Breast epithelium (tissue), 3 donors: ENCODE results near the gene LIF.

Source experiments
- POLR2AphosphoS5 ChIP-seq, 3 donors: sonication (generic); formaldehyde crosslinking; IDR thresholded peaks; one replicate each; pipeline ENCODE4 v1.6.1; 2017; ENCODE audit warnings: antibody characterized with exemption in 3 of 3
- TF ChIP-seq, protein P1 (sequence below), 3 donors: fragments of 450-650 bp; IDR thresholded peaks; one replicate each; pipeline ENCODE4 v1.5.1; 2016 to 2017; ENCODE audit warnings: antibody characterized with exemption in 3 of 3, mild to moderate bottlenecking in 3 of 3, moderate library complexity in 3 of 3

DNA sequence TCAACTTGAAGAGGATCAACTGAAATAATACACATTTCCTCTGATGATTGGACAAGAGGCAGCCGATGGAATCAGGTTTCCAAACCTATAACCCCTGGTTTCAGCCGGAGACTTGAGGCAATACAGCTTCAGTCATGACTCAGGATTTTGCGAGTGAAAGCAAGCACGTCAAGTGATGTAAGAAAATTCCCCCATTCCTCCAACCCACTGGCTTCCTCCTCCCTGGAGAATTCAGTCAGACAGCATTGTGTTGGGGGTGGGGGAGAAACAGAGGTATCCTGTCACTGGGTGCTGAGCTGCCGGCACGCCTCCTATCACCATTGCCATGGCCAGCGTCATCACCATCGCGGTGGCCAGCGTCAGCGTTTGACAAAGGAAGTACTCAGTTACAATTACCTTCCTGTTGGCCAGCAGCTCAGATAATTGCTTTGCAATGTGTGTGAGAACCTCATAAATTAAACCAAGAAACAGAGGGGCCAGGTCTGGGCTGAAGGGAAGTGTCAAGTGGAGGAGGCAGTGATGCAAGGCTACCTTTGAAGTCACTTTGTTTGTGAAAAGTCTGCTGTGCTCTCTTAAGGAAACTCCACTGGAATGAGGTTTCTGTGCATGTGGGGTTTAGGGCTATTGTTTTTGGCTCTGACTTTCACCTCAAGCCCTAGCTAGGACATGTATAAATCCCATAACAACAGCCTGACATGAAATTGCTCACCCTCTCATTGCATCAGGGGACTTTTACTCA is 50.2 kb downstream of the LIF start:
- TF ChIP-seq, protein P1, sequence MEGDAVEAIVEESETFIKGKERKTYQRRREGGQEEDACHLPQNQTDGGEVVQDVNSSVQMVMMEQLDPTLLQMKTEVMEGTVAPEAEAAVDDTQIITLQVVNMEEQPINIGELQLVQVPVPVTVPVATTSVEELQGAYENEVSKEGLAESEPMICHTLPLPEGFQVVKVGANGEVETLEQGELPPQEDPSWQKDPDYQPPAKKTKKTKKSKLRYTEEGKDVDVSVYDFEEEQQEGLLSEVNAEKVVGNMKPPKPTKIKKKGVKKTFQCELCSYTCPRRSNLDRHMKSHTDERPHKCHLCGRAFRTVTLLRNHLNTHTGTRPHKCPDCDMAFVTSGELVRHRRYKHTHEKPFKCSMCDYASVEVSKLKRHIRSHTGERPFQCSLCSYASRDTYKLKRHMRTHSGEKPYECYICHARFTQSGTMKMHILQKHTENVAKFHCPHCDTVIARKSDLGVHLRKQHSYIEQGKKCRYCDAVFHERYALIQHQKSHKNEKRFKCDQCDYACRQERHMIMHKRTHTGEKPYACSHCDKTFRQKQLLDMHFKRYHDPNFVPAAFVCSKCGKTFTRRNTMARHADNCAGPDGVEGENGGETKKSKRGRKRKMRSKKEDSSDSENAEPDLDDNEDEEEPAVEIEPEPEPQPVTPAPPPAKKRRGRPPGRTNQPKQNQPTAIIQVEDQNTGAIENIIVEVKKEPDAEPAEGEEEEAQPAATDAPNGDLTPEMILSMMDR (IDR thresholded peaks at IDR 0.05): no peak
- TF ChIP-seq POLR2AphosphoS5 (IDR thresholded peaks at IDR 0.05): peak; percentile 37 to 88 (median 59)
